Liver (tissue), 3 donors: ENCODE results near the gene ZNF839.

ENCODE experiments used
- SP1 ChIP-seq: IDR thresholded peaks from 2 replicates; pipeline ENCODE4 v1.6.1; 2018; ENCODE audit warnings: antibody characterized with exemption, mild to moderate bottlenecking
- TF ChIP-seq, protein P1 (sequence below): fragments of 150-350 bp; IDR thresholded peaks from 2 replicates; pipeline ENCODE4 v1.5.1; 2017; ENCODE audit warnings: improper control_type of control experiment, low read depth, low read length; ENCODE audit not compliant: missing input control
- TF ChIP-seq, protein P2 (sequence below): IDR thresholded peaks from 2 replicates; pipeline ENCODE4 v1.6.1; 2016; ENCODE audit warnings: antibody characterized with exemption
- TF ChIP-seq, protein P3 (sequence below): IDR thresholded peaks from 2 replicates; pipeline ENCODE4 v1.6.1; 2016; ENCODE audit warnings: antibody characterized with exemption
- TF ChIP-seq, protein P4 (sequence below): IDR thresholded peaks from 2 replicates; pipeline ENCODE4 v1.6.1; 2016; ENCODE audit warnings: antibody characterized with exemption
- donor health status: healthy.
- donor health status: healthy.

DNA sequence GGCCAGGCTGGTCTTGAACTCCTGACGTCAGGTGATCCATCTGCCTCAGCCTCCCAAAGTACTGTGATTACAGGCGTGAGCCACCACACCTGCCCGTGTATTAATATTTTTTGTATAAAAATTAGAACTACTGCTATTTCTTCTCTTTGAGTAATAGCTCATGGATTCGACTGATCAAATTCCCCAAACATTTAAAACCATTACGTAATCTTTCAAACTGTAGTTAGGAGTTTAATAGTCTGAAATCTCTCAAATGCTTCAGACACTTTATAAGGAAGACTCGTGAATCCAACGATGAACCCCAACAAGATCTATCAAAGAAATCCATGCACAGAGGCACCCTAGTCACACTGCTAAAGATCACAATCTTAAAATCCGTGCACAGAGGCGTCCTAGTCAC is 59.3 kb downstream of the ZNF839 start:
- TF ChIP-seq, protein P1, sequence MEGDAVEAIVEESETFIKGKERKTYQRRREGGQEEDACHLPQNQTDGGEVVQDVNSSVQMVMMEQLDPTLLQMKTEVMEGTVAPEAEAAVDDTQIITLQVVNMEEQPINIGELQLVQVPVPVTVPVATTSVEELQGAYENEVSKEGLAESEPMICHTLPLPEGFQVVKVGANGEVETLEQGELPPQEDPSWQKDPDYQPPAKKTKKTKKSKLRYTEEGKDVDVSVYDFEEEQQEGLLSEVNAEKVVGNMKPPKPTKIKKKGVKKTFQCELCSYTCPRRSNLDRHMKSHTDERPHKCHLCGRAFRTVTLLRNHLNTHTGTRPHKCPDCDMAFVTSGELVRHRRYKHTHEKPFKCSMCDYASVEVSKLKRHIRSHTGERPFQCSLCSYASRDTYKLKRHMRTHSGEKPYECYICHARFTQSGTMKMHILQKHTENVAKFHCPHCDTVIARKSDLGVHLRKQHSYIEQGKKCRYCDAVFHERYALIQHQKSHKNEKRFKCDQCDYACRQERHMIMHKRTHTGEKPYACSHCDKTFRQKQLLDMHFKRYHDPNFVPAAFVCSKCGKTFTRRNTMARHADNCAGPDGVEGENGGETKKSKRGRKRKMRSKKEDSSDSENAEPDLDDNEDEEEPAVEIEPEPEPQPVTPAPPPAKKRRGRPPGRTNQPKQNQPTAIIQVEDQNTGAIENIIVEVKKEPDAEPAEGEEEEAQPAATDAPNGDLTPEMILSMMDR: no peak
- TF ChIP-seq, protein P2, sequence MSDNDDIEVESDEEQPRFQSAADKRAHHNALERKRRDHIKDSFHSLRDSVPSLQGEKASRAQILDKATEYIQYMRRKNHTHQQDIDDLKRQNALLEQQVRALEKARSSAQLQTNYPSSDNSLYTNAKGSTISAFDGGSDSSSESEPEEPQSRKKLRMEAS: no peak
- TF ChIP-seq, protein P3, sequence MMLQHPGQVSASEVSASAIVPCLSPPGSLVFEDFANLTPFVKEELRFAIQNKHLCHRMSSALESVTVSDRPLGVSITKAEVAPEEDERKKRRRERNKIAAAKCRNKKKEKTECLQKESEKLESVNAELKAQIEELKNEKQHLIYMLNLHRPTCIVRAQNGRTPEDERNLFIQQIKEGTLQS: no peak
- no peak for TF ChIP-seq SP1
- TF ChIP-seq, protein P4, sequence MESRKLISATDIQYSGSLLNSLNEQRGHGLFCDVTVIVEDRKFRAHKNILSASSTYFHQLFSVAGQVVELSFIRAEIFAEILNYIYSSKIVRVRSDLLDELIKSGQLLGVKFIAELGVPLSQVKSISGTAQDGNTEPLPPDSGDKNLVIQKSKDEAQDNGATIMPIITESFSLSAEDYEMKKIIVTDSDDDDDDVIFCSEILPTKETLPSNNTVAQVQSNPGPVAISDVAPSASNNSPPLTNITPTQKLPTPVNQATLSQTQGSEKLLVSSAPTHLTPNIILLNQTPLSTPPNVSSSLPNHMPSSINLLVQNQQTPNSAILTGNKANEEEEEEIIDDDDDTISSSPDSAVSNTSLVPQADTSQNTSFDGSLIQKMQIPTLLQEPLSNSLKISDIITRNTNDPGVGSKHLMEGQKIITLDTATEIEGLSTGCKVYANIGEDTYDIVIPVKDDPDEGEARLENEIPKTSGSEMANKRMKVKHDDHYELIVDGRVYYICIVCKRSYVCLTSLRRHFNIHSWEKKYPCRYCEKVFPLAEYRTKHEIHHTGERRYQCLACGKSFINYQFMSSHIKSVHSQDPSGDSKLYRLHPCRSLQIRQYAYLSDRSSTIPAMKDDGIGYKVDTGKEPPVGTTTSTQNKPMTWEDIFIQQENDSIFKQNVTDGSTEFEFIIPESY: no peak
